ENCODE measurements around the gene ATP6V1B1. TPM values are rescaled to one million over a fixed set of nuclear protein-coding genes. Genes with fewer than 3 reads are reported as not detected.

ATP6V1B1 gene
- total RNA-seq, 1 donor from 2014 or later: 2.4 TPM

- peak; percentile 51 for DNase-seq (ENCODE audit: low spot score)
Measured at GRCh38 chr2:71005271-71006202, 69.8 kb downstream of the ATP6V1B1 start.

DNA sequence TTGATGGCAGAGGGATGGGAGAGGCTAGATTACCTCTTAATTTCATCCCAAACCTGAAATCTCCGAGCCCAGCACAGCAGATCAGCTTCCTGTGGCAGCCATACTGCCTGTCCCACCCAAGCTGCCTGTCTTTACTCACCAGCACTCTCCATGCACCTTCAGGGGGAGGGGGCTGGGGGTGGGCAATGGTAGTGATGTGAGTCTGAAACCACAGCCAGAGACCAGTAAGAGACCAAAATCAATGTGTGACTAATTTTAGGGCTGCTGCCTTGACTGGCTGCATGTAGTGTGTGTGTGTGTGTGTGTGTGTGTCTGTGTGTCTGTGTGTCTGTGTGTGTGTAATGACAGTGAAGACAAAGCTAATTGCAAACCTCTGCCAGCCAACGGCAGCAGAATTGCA is 70.6 kb downstream of the ATP6V1B1 start:
- DNase-seq (ENCODE audit: low spot score): no peak

- DNase-seq (ENCODE audit: low spot score): peak; percentile 59
Measured at GRCh38 chr2:71006955-71007799, 71.5 kb downstream of the ATP6V1B1 start.

- peak; percentile 55 for DNase-seq (ENCODE audit: low spot score)
Measured at GRCh38 chr2:71008342-71008741, 72.6 kb downstream of the ATP6V1B1 start.

- DNase-seq (ENCODE audit: low spot score): peak; percentile 60
Measured at GRCh38 chr2:71011786-71012185, 76.1 kb downstream of the ATP6V1B1 start.

Other genes starting within 250 kb of the ATP6V1B1 start
- gene ADD2, start 167.7 kb upstream of the ATP6V1B1 start, total RNA-seq: 3.3 TPM
- not detected for gene FIGLA, start 145.3 kb upstream of the ATP6V1B1 start, total RNA-seq
- gene CLEC4F, start 115.3 kb upstream of the ATP6V1B1 start, total RNA-seq: 0.48 TPM
- gene CD207, start 100.1 kb upstream of the ATP6V1B1 start, total RNA-seq: 0.29 TPM
- 2.0 TPM for gene VAX2, start 35.3 kb upstream of the ATP6V1B1 start, total RNA-seq
- gene ANKRD53, start 42.7 kb downstream of the ATP6V1B1 start, total RNA-seq: 17.6 TPM
- 86.8 TPM for gene TEX261, start 59.0 kb downstream of the ATP6V1B1 start, total RNA-seq
- 112 TPM for gene NAGK, start 132.7 kb downstream of the ATP6V1B1 start, total RNA-seq
- gene MCEE, start 194.3 kb downstream of the ATP6V1B1 start, total RNA-seq: 15.2 TPM
- gene MPHOSPH10, start 194.7 kb downstream of the ATP6V1B1 start, total RNA-seq: 26.9 TPM